ENCODE measurements around the gene AFDN. TPM values are rescaled to one million over a fixed set of nuclear protein-coding genes. Genes with fewer than 3 reads are reported as not detected.

Gene AFDN
- total RNA-seq, 1 experiment from 2014 or later = 182 TPM

- no peak for TF ChIP-seq IRF1 (CRISPR knock-in tag; IDR thresholded peaks at IDR 0.05)
- TF ChIP-seq ZNF232 (CRISPR knock-in tag; IDR thresholded peaks at IDR 0.05) = no peak
- no peak for TF ChIP-seq ZBTB43 (CRISPR knock-in tag; IDR thresholded peaks at IDR 0.05)
- no peak for TF ChIP-seq ZNF396 (CRISPR knock-in tag; IDR thresholded peaks at IDR 0.05; ENCODE audit: borderline replicate concordance)
These were observed 93.5 kb downstream of the AFDN start (continued) for GRCh38 chr6:167920165-167920564.

GRCh38 chr6:167921831-167922230, 95.1 kb downstream of the AFDN start:
- Mint-ChIP-seq H3K9me3 (no peaks in the 10 kb centered on the region), H3K27me3 (ENCODE audit: low read depth) (no peaks in the 10 kb centered on the region), H3K27ac (0 out of 2 replicates have a peak overlapping the region, but pooled peaks have one; percentile 1), H3K4me1 (no peaks in the 10 kb centered on the region), H3K36me3 (peaks cover 68% of the 10 kb centered on the region), H3K4me3 (no peak overlapping the region)
- ATAC-seq = no peak
- ChIA-PET POLR2A (no interaction called here), CTCF (no interaction called here)
- TF ChIP-seq NR3C1 (CRISPR knock-in tag; conservative IDR thresholded peaks at IDR 0.05; ENCODE audit: low read depth) = no peak
- no peak for TF ChIP-seq ESRRA (CRISPR knock-in tag; IDR thresholded peaks at IDR 0.05; ENCODE audit: borderline replicate concordance)
- TF ChIP-seq ZNF396 (CRISPR knock-in tag; IDR thresholded peaks at IDR 0.05; ENCODE audit: borderline replicate concordance) = no peak
- no peak for TF ChIP-seq ZNF317 (CRISPR knock-in tag; IDR thresholded peaks at IDR 0.05; ENCODE audit: borderline replicate concordance, low read depth)
- no peak for TF ChIP-seq ZMAT4 (CRISPR knock-in tag; IDR thresholded peaks at IDR 0.05)
- TF ChIP-seq NR1H2 (CRISPR knock-in tag; IDR thresholded peaks at IDR 0.05) = no peak
- TF ChIP-seq FOXK1 (CRISPR knock-in tag; IDR thresholded peaks at IDR 0.05) = no peak
- TF ChIP-seq AFF4 (CRISPR knock-in tag; IDR thresholded peaks at IDR 0.05; ENCODE audit: borderline replicate concordance) = no peak
- TF ChIP-seq KAT7 (CRISPR knock-in tag; IDR thresholded peaks at IDR 0.05; ENCODE audit: borderline replicate concordance) = no peak
- no peak for TF ChIP-seq STAT6 (CRISPR knock-in tag; conservative IDR thresholded peaks at IDR 0.05; ENCODE audit: low read depth)
- TF ChIP-seq EMX1 (CRISPR knock-in tag; IDR thresholded peaks at IDR 0.05) = no peak
- TF ChIP-seq NFATC4 (CRISPR knock-in tag; IDR thresholded peaks at IDR 0.05) = no peak
- no peak for TF ChIP-seq ELF4 (CRISPR knock-in tag; IDR thresholded peaks at IDR 0.05; ENCODE audit: low read depth)
- TF ChIP-seq RELA (CRISPR knock-in tag; IDR thresholded peaks at IDR 0.05; ENCODE audit: borderline replicate concordance) = no peak
- TF ChIP-seq FOXJ3 (CRISPR knock-in tag; IDR thresholded peaks at IDR 0.05; ENCODE audit: borderline replicate concordance) = no peak
- TF ChIP-seq ARID4B (CRISPR knock-in tag; IDR thresholded peaks at IDR 0.05; ENCODE audit: borderline replicate concordance) = no peak
- no peak for TF ChIP-seq CREB1 (CRISPR knock-in tag; IDR thresholded peaks at IDR 0.05)
- no peak for DNase-seq (ENCODE audit: low spot score)
